Gastroesophageal sphincter (tissue), 4 donors: ENCODE measurements around the gene METTL18. TPM values are rescaled to one million over a fixed set of nuclear protein-coding genes. Genes with fewer than 3 reads are reported as not detected.

ENCODE experiments used
- ATAC-seq: fragments of 150-250 bp; one replicate; pipeline ENCODE4 v1.9.1; 2016; ENCODE audit warnings: mild to moderate bottlenecking, moderate library complexity
- H3K27ac ChIP-seq, 4 donors: fragments of 200-600 bp; sonication (generic) in 3 of 4; 1 replicate in 3 of 4; 2 replicates in 1 of 4; pipeline ENCODE4 v1.5.1; 2016 to 2019
- H3K27me3 ChIP-seq: fragments of 200-600 bp; sonication (generic); one replicate; pipeline ENCODE4 v1.5.1; 2019
- H3K36me3 ChIP-seq, 2 donors: fragments of 200-600 bp; sonication (generic); one replicate each; pipeline ENCODE4 v1.5.1; 2019; ENCODE audit warnings: control low read depth in 1 of 2
- H3K4me1 ChIP-seq, 3 donors: fragments of 200-600 bp; sonication (generic); 1 replicate in 2 of 3; 2 replicates in 1 of 3; pipeline ENCODE4 v1.5.1; 2016 to 2019; ENCODE audit warnings: control low read depth in 2 of 3
- H3K4me3 ChIP-seq, 2 donors: fragments of 200-600 bp; sonication (generic); one replicate each; pipeline ENCODE4 v1.5.1; 2019; ENCODE audit warnings: mild to moderate bottlenecking in 1 of 2, moderate library complexity in 1 of 2
- H3K9me3 ChIP-seq, 3 donors: fragments of 200-600 bp; sonication (generic); one replicate each; pipeline ENCODE4 v1.5.1; 2017 to 2019; ENCODE audit warnings: control low read depth in 2 of 3
- EP300 ChIP-seq: sonication (generic); formaldehyde crosslinking; IDR thresholded peaks from one replicate; pipeline ENCODE4 v1.6.1; 2017; ENCODE audit warnings: antibody characterized with exemption, mild to moderate bottlenecking
- POLR2A ChIP-seq, 2 donors: fragments of 450-650 bp; IDR thresholded peaks; one replicate each; pipeline ENCODE4 v1.6.1; 2017; ENCODE audit warnings: antibody characterized with exemption in 2 of 2, mild to moderate bottlenecking in 2 of 2, moderate library complexity in 1 of 2
- POLR2AphosphoS5 ChIP-seq: sonication (generic); formaldehyde crosslinking; IDR thresholded peaks from one replicate; pipeline ENCODE4 v1.6.1; 2017; ENCODE audit warnings: antibody characterized with exemption
- WGBS, 2 donors: methylation state at CpG; one replicate each; pipeline ENCODE4 v1.1.5; 2018; ENCODE audit warnings: low coverage in 1 of 2; 5-methylcytosine and 5-hydroxymethylcytosine counted together
- total RNA-seq, 4 donors: library from RNA; depleted of rRNA; stranded (reverse); fragments of >200 nt; gene quantifications; one replicate each; pipeline ENCODE4 v1.1.0, GENCODE V29; 2016
- TF ChIP-seq, protein P1 (sequence below), 4 experiments: fragments of 200-600 bp in 2 of 4; fragments of 450-650 bp in 2 of 4; sonication (generic) in 1 of 4; IDR thresholded peaks; one replicate each; pipeline ENCODE4 v1.5.1; 2017 to 2019; ENCODE audit warnings: antibody characterized with exemption in 4 of 4, mild to moderate bottlenecking in 2 of 4, moderate library complexity in 2 of 4

METTL18 gene
- total RNA-seq, 4 donors from 2014 or later: 3.9 to 8.8 (median 6.1) TPM

DNA sequence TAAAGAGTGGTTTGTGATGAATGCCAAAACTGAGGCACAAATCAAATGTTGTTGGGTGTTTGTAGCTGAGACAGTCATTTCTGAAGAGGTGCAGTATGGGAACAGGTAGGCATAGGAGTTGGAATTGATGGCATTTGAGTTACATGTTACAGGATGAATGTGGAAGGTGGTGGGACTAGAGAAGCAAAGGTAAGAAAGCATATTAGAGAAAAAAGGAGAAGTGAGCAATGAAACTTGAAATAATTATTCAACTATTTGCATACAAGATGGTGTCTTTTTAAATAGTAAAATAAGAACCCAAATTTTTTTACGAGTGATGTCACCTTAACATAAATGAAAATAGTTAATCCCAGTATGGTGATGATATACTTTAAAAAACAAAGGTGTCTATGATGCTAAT is 40.2 kb upstream of the METTL18 start:
- Histone ChIP-seq H3K4me1 (no peaks in the 10 kb centered on the region), H3K4me3 (no peak overlapping the region), H3K36me3 (peaks cover 0 to 67% of the 10 kb centered on the region in 2 donors), H3K27me3 (no peaks in the 10 kb centered on the region), H3K27ac (no peak overlapping the region), H3K9me3 (peaks cover 0 to 3% (median 0%) of the 10 kb centered on the region in 3 donors)
- TF ChIP-seq POLR2AphosphoS5: no peak
- TF ChIP-seq, protein P1, sequence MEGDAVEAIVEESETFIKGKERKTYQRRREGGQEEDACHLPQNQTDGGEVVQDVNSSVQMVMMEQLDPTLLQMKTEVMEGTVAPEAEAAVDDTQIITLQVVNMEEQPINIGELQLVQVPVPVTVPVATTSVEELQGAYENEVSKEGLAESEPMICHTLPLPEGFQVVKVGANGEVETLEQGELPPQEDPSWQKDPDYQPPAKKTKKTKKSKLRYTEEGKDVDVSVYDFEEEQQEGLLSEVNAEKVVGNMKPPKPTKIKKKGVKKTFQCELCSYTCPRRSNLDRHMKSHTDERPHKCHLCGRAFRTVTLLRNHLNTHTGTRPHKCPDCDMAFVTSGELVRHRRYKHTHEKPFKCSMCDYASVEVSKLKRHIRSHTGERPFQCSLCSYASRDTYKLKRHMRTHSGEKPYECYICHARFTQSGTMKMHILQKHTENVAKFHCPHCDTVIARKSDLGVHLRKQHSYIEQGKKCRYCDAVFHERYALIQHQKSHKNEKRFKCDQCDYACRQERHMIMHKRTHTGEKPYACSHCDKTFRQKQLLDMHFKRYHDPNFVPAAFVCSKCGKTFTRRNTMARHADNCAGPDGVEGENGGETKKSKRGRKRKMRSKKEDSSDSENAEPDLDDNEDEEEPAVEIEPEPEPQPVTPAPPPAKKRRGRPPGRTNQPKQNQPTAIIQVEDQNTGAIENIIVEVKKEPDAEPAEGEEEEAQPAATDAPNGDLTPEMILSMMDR (IDR thresholded peaks at IDR 0.05): no peak
- TF ChIP-seq EP300: no peak
- no peak for TF ChIP-seq POLR2A (IDR thresholded peaks at IDR 0.05)
- 90 to 100% methylated on average over 1 of the region's 1 CpG for whole genome bisulfite sequencing, 2 donors
- ATAC-seq: no peak

DNA sequence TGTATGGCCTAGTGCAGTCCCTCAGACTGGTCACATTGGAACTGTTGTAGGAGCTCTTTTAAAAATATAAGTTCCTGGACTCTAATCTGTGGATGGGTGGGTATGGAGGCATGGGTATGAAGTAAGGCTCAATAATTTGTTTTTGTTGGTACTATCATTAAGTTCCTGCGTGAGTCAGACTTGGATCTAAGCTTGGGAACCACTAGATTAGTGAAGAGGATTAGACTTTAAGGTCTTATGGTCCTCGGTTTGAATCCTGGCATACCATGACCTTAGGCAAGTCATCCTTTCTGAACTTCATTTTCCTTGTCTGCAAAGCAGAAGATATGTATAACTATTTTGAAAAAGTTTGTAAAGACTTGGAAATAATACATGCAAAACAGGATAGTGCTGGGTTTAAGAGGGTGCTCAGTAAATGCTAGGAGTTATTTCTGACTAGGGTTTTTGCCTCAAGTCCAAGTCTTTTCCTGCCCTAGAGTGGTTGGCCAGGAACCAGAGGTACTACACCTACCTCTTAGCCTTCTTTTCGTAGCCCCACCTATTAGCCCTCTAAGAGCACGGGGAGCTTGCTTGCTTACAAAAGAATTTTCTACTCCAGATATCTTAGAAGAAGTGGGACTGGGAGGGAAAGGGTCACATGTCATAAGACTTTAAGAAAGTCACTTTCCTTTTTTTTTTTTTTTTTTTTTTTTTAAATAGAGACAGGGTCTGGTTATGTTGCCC is 38.6 kb upstream of the METTL18 start:
- no peaks in the 10 kb centered on the region for H3K4me1 ChIP-seq
- no peaks in the 10 kb centered on the region for H3K9me3 ChIP-seq
- no peak for ATAC-seq
- H3K27me3 ChIP-seq: no peaks in the 10 kb centered on the region
- no peak overlapping the region for H3K27ac ChIP-seq
- no peak overlapping the region for H3K4me3 ChIP-seq
- H3K36me3 ChIP-seq: peaks cover 0 to 67% of the 10 kb centered on the region in 2 donors
- 76 to 86% methylated on average over 4 of the region's 4 CpGs for WGBS, 2 donors
- TF ChIP-seq, protein P1 (IDR thresholded peaks at IDR 0.05): no peak
- TF ChIP-seq POLR2AphosphoS5 (no peak), EP300 (no peak), POLR2A (IDR thresholded peaks at IDR 0.05) (no peak)

DNA sequence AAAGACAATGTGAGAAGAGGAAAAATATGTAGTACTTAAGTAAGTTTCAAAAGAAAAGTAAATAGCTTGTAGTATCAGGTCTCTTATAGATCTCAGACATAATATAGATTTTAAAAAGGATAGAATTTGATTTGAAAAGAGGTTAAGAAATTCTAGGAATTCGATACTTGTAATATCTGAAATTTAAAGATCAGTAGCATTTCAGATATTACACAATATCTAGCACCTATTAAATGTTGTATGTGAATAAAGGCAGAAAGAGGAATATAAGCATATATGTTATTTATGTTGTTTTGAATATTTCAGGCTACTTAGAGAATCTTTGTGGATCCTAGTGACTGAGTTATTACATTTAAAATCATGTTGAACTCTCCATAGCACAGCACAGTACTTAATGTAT is 35.0 kb upstream of the METTL18 start:
- 94 to 100% methylated on average over 1 of the region's 1 CpG for WGBS, 2 donors
- Histone ChIP-seq H3K36me3 (peaks cover 0 to 83% of the 10 kb centered on the region in 2 donors), H3K9me3 (no peaks in the 10 kb centered on the region), H3K27me3 (no peaks in the 10 kb centered on the region), H3K4me1 (no peaks in the 10 kb centered on the region), H3K4me3 (no peak overlapping the region), H3K27ac (no peak overlapping the region)
- no peak for ATAC-seq
- TF ChIP-seq POLR2A (IDR thresholded peaks at IDR 0.05): no peak

GRCh38 chr1:169824153-169824552 is 29.4 kb upstream of the METTL18 start:
- H3K36me3 ChIP-seq: peaks cover 0 to 68% of the 10 kb centered on the region in 2 donors
- no peaks in the 10 kb centered on the region for H3K4me1 ChIP-seq
- no peak overlapping the region for H3K4me3 ChIP-seq
- no peaks in the 10 kb centered on the region for H3K9me3 ChIP-seq
- no peak for ATAC-seq
- 94 to 100% methylated on average over 3 of the region's 3 CpGs for WGBS, 2 donors
- no peak for TF ChIP-seq EP300
- no peak overlapping the region for H3K27ac ChIP-seq
- no peaks in the 10 kb centered on the region for H3K27me3 ChIP-seq

GRCh38 chr1:169821500-169821899 is 26.8 kb upstream of the METTL18 start:
- ATAC-seq: no peak
- H3K27me3 ChIP-seq: no peaks in the 10 kb centered on the region
- H3K27ac ChIP-seq: no peak overlapping the region
- peaks cover 0 to 43% of the 10 kb centered on the region in 2 donors for H3K36me3 ChIP-seq
- H3K4me1 ChIP-seq: no peaks in the 10 kb centered on the region
- no peak overlapping the region for H3K4me3 ChIP-seq
- TF ChIP-seq, protein P1 (IDR thresholded peaks at IDR 0.05): no peak
- no peak for TF ChIP-seq POLR2A (IDR thresholded peaks at IDR 0.05)
- TF ChIP-seq POLR2AphosphoS5: no peak
- no peak for TF ChIP-seq EP300
- no peaks in the 10 kb centered on the region for H3K9me3 ChIP-seq
- 97% methylated on average over 7 of the region's 7 CpGs for WGBS, 2 donors

- 100% methylated on average over 1 of the region's 1 CpG for WGBS, 2 donors
- no peaks in the 10 kb centered on the region for H3K4me1 ChIP-seq
- no peak overlapping the region for H3K27ac ChIP-seq
- ATAC-seq: no peak
- no peaks in the 10 kb centered on the region for H3K27me3 ChIP-seq
- no peak overlapping the region for H3K4me3 ChIP-seq
- peaks cover 0 to 17% of the 10 kb centered on the region in 2 donors for H3K36me3 ChIP-seq
- no peaks in the 10 kb centered on the region for H3K9me3 ChIP-seq
- TF ChIP-seq POLR2A (IDR thresholded peaks at IDR 0.05): no peak
- no peak for TF ChIP-seq EP300
- TF ChIP-seq POLR2AphosphoS5: no peak
- TF ChIP-seq, protein P1 (IDR thresholded peaks at IDR 0.05): no peak
These were observed 21.9 kb upstream of the METTL18 start for GRCh38 chr1:169816617-169817016.
